Mesendoderm (in vitro differentiated cells): ENCODE data around the gene GTF3C1.

Experiments used
- DNase-seq: peaks from one replicate; pipeline ENCODE4 v3.0.0; 2013
- H2AK5ac ChIP-seq: 2 replicates; pipeline ENCODE4 v1.6.1; 2013; ENCODE audit warnings: low read length, inconsistent platforms
- H2BK120ac ChIP-seq: 2 replicates; pipeline ENCODE4 v1.6.1; 2013; ENCODE audit warnings: low read depth, mild to moderate bottlenecking, low read length, moderate library complexity, mixed read lengths
- H2BK15ac ChIP-seq: replicated peaks from 2 replicates; pipeline ENCODE4 v1.6.1; 2013; ENCODE audit warnings: low read depth, mild to moderate bottlenecking, moderate library complexity
- H2BK5ac ChIP-seq: 2 replicates; pipeline ENCODE4 v1.6.1; 2013; ENCODE audit warnings: low read length, inconsistent platforms
- H3K18ac ChIP-seq: 2 replicates; pipeline ENCODE4 v1.6.1; 2013; ENCODE audit warnings: mild to moderate bottlenecking, low read length, mixed read lengths
- H3K23ac ChIP-seq: one replicate; pipeline ENCODE4 v1.6.1; 2013; ENCODE audit warnings: low read length
- H3K27ac ChIP-seq: 2 replicates; pipeline ENCODE4 v1.5.1; 2013; ENCODE audit warnings: low read depth, mild to moderate bottlenecking, inconsistent platforms, low read length, moderate library complexity
- H3K27me3 ChIP-seq: 2 replicates; pipeline ENCODE4 v1.6.1; 2013; ENCODE audit warnings: low read length, control low read depth, mild to moderate bottlenecking, inconsistent platforms; ENCODE audit not compliant: insufficient read depth, poor library complexity
- H3K36me3 ChIP-seq: 2 replicates; pipeline ENCODE4 v1.6.1; 2013; ENCODE audit warnings: low read length, inconsistent platforms; ENCODE audit not compliant: control insufficient read depth, insufficient read depth
- H3K4ac ChIP-seq: one replicate; pipeline ENCODE4 v1.6.1; 2013; ENCODE audit warnings: low read depth, mild to moderate bottlenecking, low read length, moderate library complexity
- H3K4me1 ChIP-seq: 2 replicates; pipeline ENCODE4 v1.6.1; 2013; ENCODE audit warnings: low read depth, low read length, inconsistent platforms; ENCODE audit not compliant: control insufficient read depth
- H3K4me2 ChIP-seq: 2 replicates; pipeline ENCODE4 v1.6.1; 2013; ENCODE audit warnings: low read length
- H3K4me3 ChIP-seq: 2 replicates; pipeline ENCODE4 v1.5.1; 2013; ENCODE audit warnings: mild to moderate bottlenecking, low read length
- H3K56ac ChIP-seq: one replicate; pipeline ENCODE4 v1.6.1; 2013; ENCODE audit warnings: low read length
- H3K79me1 ChIP-seq: 2 replicates; pipeline ENCODE4 v1.6.1; 2013; ENCODE audit warnings: low read length, inconsistent platforms
- H3K79me2 ChIP-seq: 2 replicates; pipeline ENCODE4 v1.6.1; 2013; ENCODE audit warnings: mild to moderate bottlenecking, low read length; ENCODE audit not compliant: control insufficient read depth, insufficient read depth
- H3K9ac ChIP-seq: 2 replicates; pipeline ENCODE4 v1.6.1; 2013; ENCODE audit warnings: low read length, inconsistent platforms
- H4K5ac ChIP-seq: one replicate; pipeline ENCODE4 v1.6.1; 2013; ENCODE audit warnings: low read length
- H4K8ac ChIP-seq: one replicate; pipeline ENCODE4 v1.6.1; 2013; ENCODE audit warnings: low read depth, mild to moderate bottlenecking, control low read depth, low read length, moderate library complexity
- WGBS: extraction: QIAGEN DNeasy Blood & Tissue Kit; methylation state at CpG from one replicate; pipeline ENCODE4 v1.1.7; 2013; ENCODE audit warnings: low lambda C conversion rate, missing lambda C conversion rate; ENCODE audit not compliant: insufficient coverage; ENCODE audit errors: extremely low coverage; 5-methylcytosine and 5-hydroxymethylcytosine counted together

Gene GTF3C1

GRCh38 chr16:27505297-27506236, 44.1 kb downstream of the GTF3C1 start:
- Histone ChIP-seq H3K18ac (no peak overlapping the region), H3K27ac (no peak overlapping the region), H3K4ac (no peak overlapping the region), H3K4me3 (no peak overlapping the region), H3K36me3 (peaks cover 28% of the 10 kb centered on the region), H3K9ac (no peak overlapping the region), H2BK15ac (no peak overlapping the region), H3K23ac (no peak overlapping the region), H3K79me2 (no peaks in the 10 kb centered on the region), H2BK120ac (no peak overlapping the region), H4K8ac (no peak overlapping the region), H3K56ac (no peak overlapping the region), H4K5ac (no peak overlapping the region), H2AK5ac (no peak overlapping the region), H3K4me1 (no peaks in the 10 kb centered on the region), H3K4me2 (no peak overlapping the region), H3K27me3 (no peaks in the 10 kb centered on the region), H2BK5ac (no peak overlapping the region), H3K79me1 (no peaks in the 10 kb centered on the region)
- no CpG with 5 or more reads among the region's 13 CpGs for WGBS
- DNase-seq, result no peak

- no peak overlapping the region for H2BK120ac ChIP-seq
- WGBS, result no CpG with 5 or more reads among the region's 5 CpGs
- no peaks in the 10 kb centered on the region for H3K79me2 ChIP-seq
- H3K9ac ChIP-seq, result no peak overlapping the region
- no peaks in the 10 kb centered on the region for H3K27me3 ChIP-seq
- H3K56ac ChIP-seq, result no peak overlapping the region
- no peak overlapping the region for H3K4me2 ChIP-seq
- no peak overlapping the region for H2BK5ac ChIP-seq
- H2BK15ac ChIP-seq, result no peak overlapping the region
- DNase-seq, result no peak
- no peak overlapping the region for H3K23ac ChIP-seq
- no peak overlapping the region for H2AK5ac ChIP-seq
- H3K18ac ChIP-seq, result no peak overlapping the region
- no peaks in the 10 kb centered on the region for H3K4me1 ChIP-seq
- H3K79me1 ChIP-seq, result no peaks in the 10 kb centered on the region
- H4K5ac ChIP-seq, result no peak overlapping the region
- no peak overlapping the region for H3K4ac ChIP-seq
- H3K4me3 ChIP-seq, result no peak overlapping the region
- H3K36me3 ChIP-seq, result peaks cover 33% of the 10 kb centered on the region
- no peak overlapping the region for H4K8ac ChIP-seq
- H3K27ac ChIP-seq, result no peak overlapping the region
Measured at GRCh38 chr16:27503662-27504061, 46.1 kb downstream of the GTF3C1 start.

DNA sequence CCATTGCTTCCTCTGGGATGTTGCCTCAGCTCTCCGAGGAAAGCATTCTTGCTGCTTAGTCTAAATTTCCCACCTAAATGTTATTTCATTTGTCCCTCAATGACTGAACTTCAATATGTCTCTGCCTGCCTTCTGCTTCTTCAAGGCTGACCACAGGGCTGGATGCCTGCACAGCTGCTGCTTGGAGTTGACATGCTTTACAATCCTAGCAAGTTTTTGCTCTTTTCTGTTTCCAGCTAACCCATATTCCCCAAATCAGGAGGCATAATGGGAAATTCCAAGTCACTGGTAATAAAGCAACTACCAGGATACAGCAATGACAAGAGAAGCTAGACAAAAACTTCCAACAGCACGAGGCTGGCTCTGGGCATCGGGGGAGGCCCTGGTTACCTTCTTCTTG, 48.9 kb downstream of the GTF3C1 start:
- no peak overlapping the region for H3K4ac ChIP-seq
- H2BK120ac ChIP-seq, result no peak overlapping the region
- no peak overlapping the region for H2BK5ac ChIP-seq
- no peak overlapping the region for H4K5ac ChIP-seq
- no peak overlapping the region for H3K23ac ChIP-seq
- WGBS, result no CpG with 5 or more reads among the region's 3 CpGs
- no peak overlapping the region for H3K4me2 ChIP-seq
- no peaks in the 10 kb centered on the region for H3K4me1 ChIP-seq
- no peak overlapping the region for H4K8ac ChIP-seq
- H3K27ac ChIP-seq, result no peak overlapping the region
- no peak overlapping the region for H3K9ac ChIP-seq
- no peak overlapping the region for H3K18ac ChIP-seq
- DNase-seq, result no peak
- peaks cover 25% of the 10 kb centered on the region for H3K36me3 ChIP-seq
- no peaks in the 10 kb centered on the region for H3K79me1 ChIP-seq
- H3K56ac ChIP-seq, result no peak overlapping the region
- no peak overlapping the region for H2BK15ac ChIP-seq
- H3K79me2 ChIP-seq, result no peaks in the 10 kb centered on the region
- no peak overlapping the region for H3K4me3 ChIP-seq
- no peaks in the 10 kb centered on the region for H3K27me3 ChIP-seq
- H2AK5ac ChIP-seq, result no peak overlapping the region

DNA sequence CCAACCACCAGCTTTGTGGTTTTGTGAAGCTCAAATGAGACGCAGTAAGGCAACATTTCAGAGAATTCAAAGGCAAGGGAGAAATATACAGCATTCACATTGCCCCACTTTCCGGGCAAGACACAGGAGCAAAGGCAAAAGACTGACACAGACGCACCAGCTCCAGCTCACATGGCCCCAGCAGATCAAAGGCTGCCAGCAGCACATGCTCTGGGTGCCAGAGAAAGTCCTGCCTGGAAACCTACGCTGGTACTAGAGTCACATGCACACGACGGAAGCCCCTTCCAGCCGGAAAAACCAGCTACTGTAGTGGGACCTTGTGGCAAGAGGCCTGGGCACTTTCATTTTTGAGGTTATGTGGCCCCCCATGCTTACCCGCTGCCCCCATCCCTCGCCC, 50.1 kb downstream of the GTF3C1 start:
- no peak for DNase-seq
- Histone ChIP-seq H2AK5ac (no peak overlapping the region), H2BK120ac (no peak overlapping the region), H3K56ac (no peak overlapping the region), H3K27me3 (no peaks in the 10 kb centered on the region), H3K79me2 (no peaks in the 10 kb centered on the region), H3K4ac (no peak overlapping the region), H3K4me3 (no peak overlapping the region), H4K5ac (no peak overlapping the region), H2BK15ac (no peak overlapping the region), H3K23ac (no peak overlapping the region), H3K36me3 (peaks cover 19% of the 10 kb centered on the region), H3K4me1 (no peaks in the 10 kb centered on the region), H3K18ac (no peak overlapping the region), H2BK5ac (no peak overlapping the region), H3K27ac (no peak overlapping the region), H3K9ac (no peak overlapping the region), H3K4me2 (no peak overlapping the region), H3K79me1 (no peaks in the 10 kb centered on the region), H4K8ac (no peak overlapping the region)
- WGBS, result no CpG with 5 or more reads among the region's 9 CpGs

DNA sequence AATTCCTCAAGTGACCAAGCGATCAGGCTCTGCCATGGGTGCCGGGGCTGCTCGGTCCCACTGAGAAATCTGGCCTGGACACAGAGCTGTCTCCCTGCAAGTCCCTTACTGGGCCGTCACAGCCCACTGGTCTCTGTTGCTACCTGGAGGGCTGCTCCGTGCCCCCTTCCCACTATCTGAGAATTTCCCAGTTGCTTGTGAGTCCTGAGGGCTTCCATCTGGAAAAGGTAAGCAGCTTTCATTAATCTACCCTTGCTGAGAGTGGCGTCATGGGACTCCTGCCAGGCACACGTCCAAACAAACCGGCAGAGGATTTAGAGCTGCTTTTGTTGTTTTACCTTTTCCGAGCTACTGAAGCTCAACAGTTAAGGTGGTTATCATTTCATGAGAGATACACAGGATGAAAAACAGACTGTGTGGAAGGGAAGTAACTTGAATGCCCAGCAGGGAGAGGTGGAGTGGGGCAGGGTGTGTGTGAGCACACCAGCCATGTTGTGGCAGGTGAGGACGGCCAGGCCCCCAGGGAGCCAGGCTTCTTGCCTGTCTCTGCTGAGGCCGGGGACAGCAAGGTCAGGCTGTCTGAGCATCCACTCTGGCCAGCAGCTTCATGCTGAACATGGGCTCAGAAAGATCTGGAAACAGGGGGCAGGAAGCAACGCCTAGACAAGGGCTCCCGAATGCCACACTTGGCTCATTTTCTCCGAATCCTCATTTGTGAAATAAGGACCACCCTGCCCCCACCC, 50.6 kb downstream of the GTF3C1 start:
- Histone ChIP-seq H3K36me3 (peaks cover 19% of the 10 kb centered on the region), H2BK120ac (no peak overlapping the region), H2BK15ac (no peak overlapping the region), H2BK5ac (no peak overlapping the region), H3K18ac (no peak overlapping the region), H3K56ac (no peak overlapping the region), H4K5ac (no peak overlapping the region), H3K4me3 (no peak overlapping the region), H4K8ac (no peak overlapping the region), H3K4me1 (no peaks in the 10 kb centered on the region), H3K27me3 (no peaks in the 10 kb centered on the region), H3K27ac (no peak overlapping the region), H3K9ac (no peak overlapping the region), H3K23ac (no peak overlapping the region), H2AK5ac (no peak overlapping the region), H3K4ac (no peak overlapping the region), H3K4me2 (no peak overlapping the region), H3K79me1 (no peaks in the 10 kb centered on the region), H3K79me2 (no peaks in the 10 kb centered on the region)
- WGBS, result no CpG with 5 or more reads among the region's 14 CpGs
- no peak for DNase-seq
